Urinary bladder (tissue), 4 donors: ENCODE data around the gene CMTM4. TPM values are rescaled to one million over a fixed set of nuclear protein-coding genes. Genes with fewer than 3 reads are reported as not detected.

Experiments
- DNase-seq: peaks from one replicate; pipeline ENCODE4 v3.0.0-alpha.2; 2015; ENCODE audit errors: extremely low spot score
- H3K27ac ChIP-seq: one replicate; pipeline ENCODE4 v1.5.1; 2013; ENCODE audit warnings: low read depth, mild to moderate bottlenecking, moderate library complexity
- H3K36me3 ChIP-seq: one replicate; pipeline ENCODE4 v1.6.1; 2013; ENCODE audit warnings: mild to moderate bottlenecking, moderate library complexity; ENCODE audit not compliant: insufficient read depth
- H3K4me1 ChIP-seq: one replicate; pipeline ENCODE4 v1.6.1; 2013; ENCODE audit warnings: mild to moderate bottlenecking, moderate library complexity; ENCODE audit not compliant: insufficient read depth
- H3K4me3 ChIP-seq: one replicate; pipeline ENCODE4 v1.5.1; 2013; ENCODE audit warnings: low read depth, low read length
- WGBS: extraction: QIAGEN DNeasy Blood & Tissue Kit; methylation state at CpG from one replicate; pipeline ENCODE4 v1.1.7; 2013; 5-methylcytosine and 5-hydroxymethylcytosine counted together
- polyA plus RNA-seq: library from polyadenylated mRNA; stranded (reverse); fragments of 200-250 nt; gene quantifications from one replicate; pipeline ENCODE4 v1.2.3, GENCODE V29; 2013
- total RNA-seq: library from RNA; depleted of rRNA; stranded (reverse); fragments of >200 nt; gene quantifications from one replicate; pipeline ENCODE4 v1.2.3, GENCODE V29; 2014
- donor health status: healthy with polysubstance abuse.
- donor health status: healthy.

The CMTM4 gene
- total and polyA plus RNA-seq, 2 donors = 8.9 to 17.8 TPM

DNA sequence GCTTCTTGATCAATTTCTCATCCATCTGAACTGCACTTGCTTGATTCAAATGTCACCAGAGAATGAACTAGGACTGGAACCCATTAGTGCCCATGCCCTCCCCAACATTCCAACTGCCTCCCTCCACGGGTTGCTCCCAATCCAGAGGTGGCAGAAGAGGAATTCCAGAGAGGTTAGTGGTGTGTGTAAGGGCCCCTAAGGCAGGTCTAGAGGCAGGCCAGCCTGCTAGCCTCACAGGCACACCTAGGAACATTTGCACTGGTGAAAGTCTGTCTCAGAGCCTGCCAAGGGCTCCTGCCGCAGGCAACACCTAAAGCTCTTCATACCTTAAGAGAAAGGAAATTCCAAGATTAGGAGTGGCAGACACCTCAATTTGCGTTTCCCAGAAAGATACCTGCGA lies 21.2 kb upstream of the CMTM4 start:
- WGBS = 68% methylated on average over 4 of the region's 4 CpGs

DNA sequence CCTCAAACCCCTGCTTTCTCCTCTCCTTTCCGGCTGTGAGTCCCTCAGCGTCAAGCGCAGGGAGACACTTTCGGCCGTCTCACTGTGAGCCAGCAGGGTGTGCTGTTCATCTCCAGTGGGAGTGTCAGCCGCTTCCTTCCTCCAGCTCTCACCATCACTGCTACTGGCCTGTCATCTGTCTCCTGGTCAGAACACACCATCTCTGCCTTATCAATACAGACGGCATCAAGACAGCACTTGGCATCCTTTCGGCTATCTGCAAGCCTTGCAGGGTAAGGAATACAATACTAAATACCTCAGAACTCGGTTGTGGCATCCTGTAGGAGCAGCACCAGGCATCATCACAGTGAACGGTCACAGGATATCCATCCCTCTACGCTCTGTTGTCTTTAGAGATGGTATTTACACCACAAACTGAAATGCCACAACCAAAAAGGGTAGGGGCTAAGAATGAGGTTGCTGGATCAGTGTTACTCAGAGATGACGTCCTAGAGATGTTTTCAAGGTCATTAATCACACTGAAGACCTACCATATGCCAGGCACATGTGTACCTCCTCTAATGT lies 20.7 kb upstream of the CMTM4 start:
- DNase-seq = no peak
- Histone ChIP-seq H3K4me3 (no peak overlapping the region), H3K27ac (no peak overlapping the region), H3K4me1 (no peaks in the 10 kb centered on the region), H3K36me3 (no peaks in the 10 kb centered on the region)
- WGBS = 42% methylated on average over 12 of the region's 12 CpGs

More for the DNA sequence above, 21.2 kb upstream of the CMTM4 start:
- H3K36me3 ChIP-seq = peaks cover under 1% of the 10 kb centered on the region
- no peaks in the 10 kb centered on the region for H3K4me1 ChIP-seq
- H3K4me3 ChIP-seq = no peak overlapping the region
- no peak overlapping the region for H3K27ac ChIP-seq
- no peak for DNase-seq

DNA sequence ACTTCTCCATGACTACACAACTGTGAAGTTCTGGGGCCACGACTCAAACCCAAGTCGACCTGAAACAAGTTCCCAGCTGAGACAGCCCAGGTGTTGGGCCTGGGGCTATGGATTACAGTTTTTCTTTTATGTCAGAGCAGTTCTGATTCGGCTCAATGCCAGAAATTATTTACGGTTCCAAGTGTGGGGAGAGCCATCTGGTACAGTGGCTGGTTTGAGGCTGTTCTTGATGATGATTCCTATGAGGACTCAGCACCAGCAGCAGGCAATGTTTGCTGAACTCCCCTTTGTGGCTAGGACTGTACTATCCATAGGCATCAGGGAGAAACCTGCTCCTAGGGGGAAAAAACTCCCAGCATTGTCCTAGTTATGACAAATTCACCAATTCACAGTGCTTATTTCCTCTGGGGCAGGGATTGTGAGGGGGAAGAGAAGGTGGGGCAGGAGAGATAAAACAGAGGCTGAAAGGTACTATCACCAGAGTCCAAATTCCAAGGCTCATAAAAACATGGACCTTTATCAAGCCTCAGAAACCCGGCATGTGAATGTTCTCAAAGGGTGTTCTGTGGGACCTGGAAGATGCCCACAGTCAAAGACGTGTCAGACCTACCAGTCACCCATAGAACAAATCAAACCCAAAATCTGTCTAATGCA lies 18.2 kb upstream of the CMTM4 start:
- H3K4me1 ChIP-seq = no peaks in the 10 kb centered on the region
- no peak overlapping the region for H3K4me3 ChIP-seq
- no peaks in the 10 kb centered on the region for H3K36me3 ChIP-seq
- 47% methylated on average over 6 of the region's 6 CpGs for WGBS
- H3K27ac ChIP-seq = no peak overlapping the region
- DNase-seq = no peak

DNA sequence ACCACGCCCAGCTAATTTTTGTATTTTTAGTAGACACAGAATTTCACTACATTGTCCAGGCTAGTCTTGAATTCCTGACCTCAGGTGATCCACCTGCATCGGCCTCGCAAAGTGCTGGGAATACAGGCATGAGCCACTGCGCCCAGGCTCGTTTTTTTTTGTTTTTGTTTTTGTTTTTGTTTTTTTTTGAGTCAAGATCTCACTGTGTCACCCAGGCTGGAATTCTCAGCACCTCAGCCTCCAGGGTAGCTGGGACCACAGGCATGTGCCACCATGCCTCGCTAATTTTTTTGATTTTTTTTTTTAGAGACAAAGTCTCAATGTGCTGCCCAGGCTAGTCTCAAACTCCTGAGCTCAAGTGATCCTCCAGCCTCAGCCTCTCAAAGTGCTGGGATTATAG lies 17.5 kb upstream of the CMTM4 start:
- Histone ChIP-seq H3K36me3 (no peaks in the 10 kb centered on the region), H3K4me1 (no peaks in the 10 kb centered on the region), H3K27ac (no peak overlapping the region), H3K4me3 (no peak overlapping the region)
- no peak for DNase-seq
- WGBS = 87% methylated on average over 6 of the region's 6 CpGs

DNA sequence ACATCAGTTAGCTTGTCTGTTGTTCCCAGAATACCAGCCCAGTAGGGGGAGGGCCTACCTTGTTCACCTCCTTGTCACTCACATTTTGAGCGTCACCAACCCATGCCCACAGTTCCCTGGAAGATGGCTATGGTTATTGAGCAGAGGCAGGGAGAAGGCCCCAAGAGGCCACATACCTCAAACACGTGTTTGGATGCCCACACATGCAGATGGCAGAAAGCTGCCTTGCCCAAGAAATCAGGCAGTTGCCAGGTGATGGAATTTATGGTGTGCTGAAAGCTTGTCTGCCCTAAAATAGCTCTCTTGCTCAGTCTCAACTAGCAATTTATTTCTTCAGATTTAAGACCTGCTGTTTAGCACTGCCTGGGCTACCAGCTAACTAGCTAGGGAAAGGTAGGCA lies 16.5 kb upstream of the CMTM4 start:
- no peak overlapping the region for H3K27ac ChIP-seq
- no peaks in the 10 kb centered on the region for H3K36me3 ChIP-seq
- 59% methylated on average over 2 of the region's 2 CpGs for WGBS
- no peaks in the 10 kb centered on the region for H3K4me1 ChIP-seq
- no peak overlapping the region for H3K4me3 ChIP-seq
- DNase-seq = no peak

DNA sequence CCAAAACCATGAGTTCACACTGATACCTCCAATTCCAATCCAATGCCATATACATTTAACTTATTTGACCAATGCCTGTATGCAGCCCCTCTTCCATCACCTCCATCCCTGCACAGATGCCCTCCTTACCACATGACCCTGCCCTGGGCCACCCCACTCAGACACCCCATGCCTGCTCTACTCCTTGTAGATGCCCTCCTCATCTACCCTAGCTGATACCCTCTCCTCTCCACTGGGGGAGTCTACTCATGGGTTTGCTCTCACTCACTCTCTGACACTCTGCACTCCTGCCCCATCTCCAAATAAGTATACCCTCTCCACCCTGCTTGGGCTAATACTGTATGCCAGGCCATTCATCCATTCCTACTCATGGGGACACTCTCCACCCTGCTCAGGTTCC lies 16.0 kb upstream of the CMTM4 start:
- Histone ChIP-seq H3K4me3 (no peak overlapping the region), H3K4me1 (no peaks in the 10 kb centered on the region), H3K27ac (no peak overlapping the region), H3K36me3 (no peaks in the 10 kb centered on the region)
- DNase-seq = no peak

DNA sequence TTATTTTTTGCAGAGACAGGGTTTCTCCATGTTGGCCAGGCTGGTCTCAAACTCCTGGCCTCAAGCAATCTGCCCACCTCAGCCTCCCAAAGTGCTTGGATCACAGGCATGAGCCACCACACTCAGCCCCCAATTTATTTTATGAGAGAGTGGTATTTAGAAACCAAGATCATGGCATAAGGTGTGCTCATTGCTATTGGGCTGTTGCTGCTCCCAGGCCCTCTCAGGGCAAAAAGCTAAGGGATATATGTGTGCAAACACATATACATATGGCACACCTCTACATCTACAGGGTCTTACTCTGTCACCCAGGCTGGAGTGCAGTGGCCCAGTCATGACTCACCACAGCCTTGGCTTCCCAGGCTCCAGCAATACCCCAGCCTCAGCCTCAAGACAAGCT lies 15.0 kb upstream of the CMTM4 start:
- H3K4me3 ChIP-seq = no peak overlapping the region
- H3K36me3 ChIP-seq = no peaks in the 10 kb centered on the region
- no peak for DNase-seq
- no peak overlapping the region for H3K27ac ChIP-seq
- H3K4me1 ChIP-seq = no peaks in the 10 kb centered on the region

DNA sequence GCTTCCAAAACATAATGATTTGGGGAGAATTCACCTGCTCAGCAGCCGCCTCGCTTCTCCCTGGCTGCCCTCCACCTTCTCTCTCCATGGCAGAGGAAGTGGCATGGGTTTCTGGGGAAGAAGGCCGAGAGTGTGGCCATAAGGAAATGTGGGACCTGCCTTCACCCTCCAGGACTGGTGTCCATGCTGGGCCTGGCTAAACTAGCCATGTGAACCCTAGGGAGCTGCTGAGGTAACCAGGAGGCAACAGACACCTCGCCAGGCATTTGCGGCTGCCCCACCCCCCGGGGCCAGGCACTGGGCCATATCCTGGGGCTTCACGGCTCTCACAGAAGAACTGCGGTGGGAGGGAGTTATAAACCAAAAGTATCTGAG lies 9.9 kb upstream of the CMTM4 start:
- no peak overlapping the region for H3K4me3 ChIP-seq
- no peak for DNase-seq
- H3K27ac ChIP-seq = no peak overlapping the region
- H3K36me3 ChIP-seq = no peaks in the 10 kb centered on the region
- 53% methylated on average over 8 of the region's 8 CpGs for WGBS
- no peaks in the 10 kb centered on the region for H3K4me1 ChIP-seq

DNA sequence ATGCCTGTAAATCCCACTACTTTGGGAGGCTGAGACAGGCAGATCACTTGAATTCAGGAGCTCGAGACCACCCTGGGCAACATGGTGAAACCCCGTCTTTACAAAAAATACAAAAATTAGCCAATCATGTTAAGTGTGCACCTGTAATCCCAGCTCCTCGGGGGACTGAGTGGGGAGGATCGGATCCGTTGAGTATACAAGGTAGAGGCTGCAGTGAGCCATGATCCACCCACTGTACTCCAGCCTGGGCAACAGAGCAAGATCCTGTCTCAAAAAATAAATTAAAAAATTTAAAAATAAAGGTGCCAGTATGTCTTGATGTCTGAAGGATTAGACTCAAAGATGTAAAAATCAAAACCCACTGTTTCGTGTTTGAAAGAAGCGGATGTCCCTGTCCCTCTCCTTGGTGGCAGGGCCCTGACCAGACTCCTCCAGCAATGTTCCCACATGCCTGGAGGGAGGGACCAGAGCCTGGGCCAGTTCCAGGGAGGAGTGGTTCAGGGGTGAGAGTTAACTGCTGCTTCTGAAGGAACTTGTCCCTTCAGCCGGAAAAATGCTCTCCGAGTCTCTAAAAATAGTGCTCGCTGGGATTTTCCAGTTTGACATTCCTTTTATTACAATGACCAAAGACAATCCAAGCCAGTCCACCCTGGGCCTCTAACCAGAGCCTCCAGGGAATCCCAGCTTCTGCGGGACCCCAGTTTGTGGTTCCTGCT lies 9.4 kb upstream of the CMTM4 start:
- DNase-seq = no peak
- Histone ChIP-seq H3K36me3 (no peaks in the 10 kb centered on the region), H3K4me3 (no peak overlapping the region), H3K4me1 (no peaks in the 10 kb centered on the region), H3K27ac (no peak overlapping the region)
- 65% methylated on average over 11 of the region's 11 CpGs for WGBS

DNA sequence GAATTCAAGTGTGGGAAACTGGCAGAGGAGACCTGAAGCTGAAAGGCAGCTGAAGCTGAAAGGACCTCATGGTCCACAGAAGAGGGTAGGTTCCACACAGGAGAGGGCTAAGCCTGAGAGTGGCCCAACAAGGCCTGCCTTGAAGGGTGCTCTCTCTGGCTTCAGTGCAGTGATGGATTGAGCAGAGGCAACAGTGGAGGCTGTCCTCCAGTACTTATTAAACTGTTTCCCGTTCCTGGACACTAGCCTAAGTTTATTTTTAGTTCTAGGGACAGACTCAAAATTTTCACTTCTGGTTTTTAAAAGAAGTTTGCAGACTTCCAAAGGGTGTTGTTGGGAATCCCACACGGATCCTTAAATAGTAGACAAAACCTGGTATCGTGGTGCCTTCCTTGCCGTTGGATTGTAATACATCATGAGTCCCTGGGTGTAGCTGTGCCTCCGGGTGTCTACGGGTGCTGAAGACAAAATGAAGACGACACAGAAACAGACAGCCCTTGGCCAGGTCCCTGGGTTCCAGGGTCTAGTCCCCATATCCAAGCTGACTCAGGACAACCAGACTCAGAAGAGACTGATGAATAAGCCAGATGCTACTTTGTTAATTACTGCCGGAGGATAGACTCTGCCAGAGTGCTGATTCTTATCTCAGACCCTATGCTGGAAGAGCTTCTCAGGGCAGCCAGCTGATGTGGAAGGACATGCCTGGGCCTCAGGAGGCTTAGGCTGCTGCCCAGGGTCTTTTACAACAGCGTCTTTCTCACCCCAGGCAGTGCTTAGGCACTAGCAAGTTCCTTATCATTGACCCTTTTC lies 7.1 kb upstream of the CMTM4 start:
- Histone ChIP-seq H3K36me3 (no peaks in the 10 kb centered on the region), H3K4me3 (no peak overlapping the region), H3K4me1 (no peaks in the 10 kb centered on the region), H3K27ac (no peak overlapping the region)
- 31% methylated on average over 9 of the region's 9 CpGs for WGBS
- no peak for DNase-seq

DNA sequence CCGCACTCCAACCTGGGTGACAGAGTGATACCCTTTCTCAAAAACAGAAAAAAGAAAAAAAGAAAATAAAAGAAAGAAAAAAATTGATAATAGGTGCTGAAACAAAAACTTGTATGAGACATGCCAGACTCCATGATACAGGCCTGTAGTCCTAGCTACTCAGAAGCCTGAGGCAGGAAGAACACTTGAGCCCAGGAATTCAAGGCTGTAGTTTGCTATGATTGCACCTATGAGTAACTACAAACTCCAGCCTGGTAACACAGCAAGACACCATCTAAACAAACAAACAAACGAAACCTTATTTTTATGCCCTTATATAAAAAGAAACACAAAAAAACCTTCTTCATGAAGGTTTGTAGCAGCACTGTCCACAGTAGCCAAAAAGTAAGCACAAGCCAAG lies 5.0 kb upstream of the CMTM4 start:
- no peaks in the 10 kb centered on the region for H3K36me3 ChIP-seq
- H3K27ac ChIP-seq = no peak overlapping the region
- WGBS = 94% methylated on average over 2 of the region's 2 CpGs
- H3K4me3 ChIP-seq = no peak overlapping the region
- H3K4me1 ChIP-seq = no peaks in the 10 kb centered on the region
- DNase-seq = no peak

DNA sequence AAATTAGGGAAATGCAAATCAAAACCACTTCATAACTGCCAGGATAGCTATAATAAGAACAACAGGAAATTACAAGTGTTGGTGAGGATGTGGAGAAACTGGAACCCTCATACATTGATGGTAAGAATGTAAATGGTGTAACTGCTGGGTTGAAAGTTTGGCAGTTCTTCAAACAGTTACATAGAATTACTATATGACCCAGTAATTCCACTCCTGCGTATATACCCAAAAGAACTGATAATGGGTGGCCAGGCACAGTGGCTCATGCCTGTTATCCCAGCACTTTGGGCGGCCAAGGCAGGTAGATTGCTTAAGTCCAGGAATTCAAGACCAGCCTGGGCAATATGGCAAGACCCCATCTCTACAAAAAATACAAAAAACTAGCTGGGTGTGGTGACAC lies 4.5 kb upstream of the CMTM4 start:
- no peak overlapping the region for H3K4me3 ChIP-seq
- DNase-seq = no peak
- no peak overlapping the region for H3K27ac ChIP-seq
- 93% methylated on average over 2 of the region's 2 CpGs for WGBS
- no peaks in the 10 kb centered on the region for H3K4me1 ChIP-seq
- no peaks in the 10 kb centered on the region for H3K36me3 ChIP-seq

DNA sequence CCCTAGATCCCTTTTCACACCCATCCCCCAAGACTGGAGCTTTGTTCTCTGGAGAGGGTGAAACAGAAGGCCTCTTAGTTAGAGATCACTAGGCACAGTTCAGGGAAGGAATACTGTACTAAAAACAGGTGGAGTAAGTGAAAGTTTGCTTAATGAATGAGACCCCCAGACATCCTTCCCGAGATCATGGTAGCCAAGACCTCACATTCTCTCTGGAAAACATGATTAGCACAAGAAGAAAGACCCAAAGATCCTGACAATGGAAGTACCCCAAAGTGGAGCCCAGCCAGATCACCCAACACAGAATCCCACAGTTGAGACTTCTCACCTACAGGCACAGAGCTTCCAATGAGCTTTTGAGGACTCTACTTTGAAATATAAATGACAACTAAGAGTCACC lies 3.4 kb upstream of the CMTM4 start:
- no peak overlapping the region for H3K27ac ChIP-seq
- peaks cover 3% of the 10 kb centered on the region for H3K4me1 ChIP-seq
- 75% methylated on average over 1 of the region's 1 CpG for WGBS
- no peak for DNase-seq
- no peak overlapping the region for H3K4me3 ChIP-seq
- no peaks in the 10 kb centered on the region for H3K36me3 ChIP-seq

DNA sequence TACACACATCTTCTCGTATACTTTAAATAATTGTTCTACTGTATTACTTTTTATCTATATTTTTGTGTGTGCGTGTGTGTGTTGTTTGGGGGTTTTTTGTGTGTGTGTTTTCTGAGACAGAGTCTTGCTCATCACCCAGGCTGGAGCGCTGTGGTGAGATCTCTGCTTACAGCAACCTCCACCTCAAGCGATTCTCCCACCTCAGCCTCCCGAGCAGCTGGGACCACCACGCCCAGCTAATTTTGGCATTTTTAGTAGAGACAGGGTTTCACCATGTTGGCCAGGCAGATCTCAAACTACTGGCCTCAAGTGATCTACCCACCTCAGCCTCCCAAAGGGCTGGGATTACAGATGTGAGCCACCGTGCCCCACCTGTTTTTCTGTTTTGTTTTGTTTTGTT lies 1.5 kb upstream of the CMTM4 start:
- H3K36me3 ChIP-seq = no peaks in the 10 kb centered on the region
- no peak overlapping the region for H3K27ac ChIP-seq
- WGBS = 80% methylated on average over 7 of the region's 7 CpGs
- no peak overlapping the region for H3K4me3 ChIP-seq
- peaks cover 3% of the 10 kb centered on the region for H3K4me1 ChIP-seq
- no peak for DNase-seq
